Hematopoietic multipotent progenitor cell (in vitro differentiated cells): ENCODE results near the gene MSI2. TPM values are rescaled to one million over a fixed set of nuclear protein-coding genes. Genes with fewer than 3 reads are reported as not detected.

Experiments used
- DNase-seq, 3 donors: peaks; one replicate each; pipeline ENCODE4 v3.0.0-alpha.2; 2011 to 2015; ENCODE audit warnings: low read depth in 2 of 3, low spot score in 2 of 3
- total RNA-seq: library from RNA; depleted of rRNA; stranded (reverse); fragments of >200 nt; gene quantifications from one replicate; pipeline ENCODE4 v1.2.3, GENCODE V29; 2012

The MSI2 gene
- total RNA-seq, 1 donor = 241 TPM

GRCh38 chr17:57514614-57515013 lies 258.3 kb downstream of the MSI2 start:
- no peak for DNase-seq

DNA sequence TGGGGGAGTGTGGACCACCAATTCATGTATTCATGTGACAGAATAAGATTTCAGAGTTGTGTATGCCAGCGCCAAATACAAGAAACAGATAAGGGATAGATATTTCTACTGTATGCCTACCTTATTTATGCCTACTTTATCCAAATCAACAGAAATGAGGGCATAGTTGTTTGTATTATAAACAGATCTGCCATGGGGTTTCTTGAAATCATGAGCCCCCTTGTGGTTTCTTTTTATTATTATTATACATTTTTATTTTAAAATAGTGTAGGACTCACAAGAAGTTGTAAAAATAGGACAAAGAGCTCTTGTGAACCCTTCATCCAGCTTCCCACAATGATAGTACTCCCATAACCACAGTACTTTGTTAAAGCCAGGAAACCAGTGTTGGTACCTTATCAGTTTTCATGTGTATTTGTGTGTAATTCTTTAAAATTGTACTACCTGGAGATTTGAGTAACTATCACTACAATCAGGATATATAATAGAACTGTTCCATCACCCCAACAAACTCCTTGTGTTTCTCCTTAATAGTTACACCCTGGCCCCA lies 259.4 kb downstream of the MSI2 start:
- DNase-seq = no peak

DNA sequence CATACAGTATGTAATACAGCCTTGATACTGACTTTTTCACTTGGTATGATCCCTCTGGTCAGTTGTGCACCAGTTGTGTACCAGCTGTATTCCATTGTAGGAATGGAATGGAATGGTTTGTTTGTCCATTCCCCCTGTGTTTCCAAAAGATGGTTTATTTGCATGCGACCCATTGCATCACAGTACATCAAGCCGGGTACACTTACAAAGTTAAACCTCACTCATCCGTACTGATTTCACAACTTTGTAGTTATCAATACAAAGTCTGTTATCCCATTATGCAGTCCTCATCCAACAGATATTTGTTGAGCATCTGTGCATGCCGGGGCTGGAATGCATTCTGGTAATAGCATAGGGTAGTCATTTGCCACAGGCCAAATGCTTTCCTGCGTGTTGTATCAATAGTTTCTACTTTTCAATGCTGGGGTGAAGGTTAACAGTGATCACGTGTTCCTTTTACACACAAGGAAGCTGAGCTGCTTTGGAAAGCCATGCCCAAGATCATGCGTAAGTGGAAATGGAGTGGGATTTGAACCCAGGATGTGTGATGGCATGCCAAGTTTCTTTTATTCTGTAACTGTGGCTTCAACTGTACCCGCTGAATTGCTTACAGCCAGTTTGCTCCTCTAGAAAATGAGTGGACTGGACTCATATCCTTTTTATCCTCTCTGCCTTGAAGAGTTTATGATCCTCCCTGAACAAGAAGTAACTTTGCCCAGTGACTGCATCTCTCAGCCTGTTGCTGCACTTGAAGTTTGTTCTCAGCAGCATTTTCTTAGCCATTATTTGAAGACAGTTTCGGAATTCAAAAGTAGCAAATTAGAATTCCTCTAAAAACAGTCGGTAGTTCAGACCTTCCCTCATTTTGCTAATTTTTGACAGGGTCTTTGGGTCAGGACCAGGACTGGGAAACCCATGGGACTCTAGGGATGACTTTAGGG lies 260.2 kb downstream of the MSI2 start:
- no peak for DNase-seq

GRCh38 chr17:57517273-57517631 lies 260.9 kb downstream of the MSI2 start:
- no peak for DNase-seq

- no peak for DNase-seq
These were observed 261.5 kb downstream of the MSI2 start for GRCh38 chr17:57517632-57518456.

DNA sequence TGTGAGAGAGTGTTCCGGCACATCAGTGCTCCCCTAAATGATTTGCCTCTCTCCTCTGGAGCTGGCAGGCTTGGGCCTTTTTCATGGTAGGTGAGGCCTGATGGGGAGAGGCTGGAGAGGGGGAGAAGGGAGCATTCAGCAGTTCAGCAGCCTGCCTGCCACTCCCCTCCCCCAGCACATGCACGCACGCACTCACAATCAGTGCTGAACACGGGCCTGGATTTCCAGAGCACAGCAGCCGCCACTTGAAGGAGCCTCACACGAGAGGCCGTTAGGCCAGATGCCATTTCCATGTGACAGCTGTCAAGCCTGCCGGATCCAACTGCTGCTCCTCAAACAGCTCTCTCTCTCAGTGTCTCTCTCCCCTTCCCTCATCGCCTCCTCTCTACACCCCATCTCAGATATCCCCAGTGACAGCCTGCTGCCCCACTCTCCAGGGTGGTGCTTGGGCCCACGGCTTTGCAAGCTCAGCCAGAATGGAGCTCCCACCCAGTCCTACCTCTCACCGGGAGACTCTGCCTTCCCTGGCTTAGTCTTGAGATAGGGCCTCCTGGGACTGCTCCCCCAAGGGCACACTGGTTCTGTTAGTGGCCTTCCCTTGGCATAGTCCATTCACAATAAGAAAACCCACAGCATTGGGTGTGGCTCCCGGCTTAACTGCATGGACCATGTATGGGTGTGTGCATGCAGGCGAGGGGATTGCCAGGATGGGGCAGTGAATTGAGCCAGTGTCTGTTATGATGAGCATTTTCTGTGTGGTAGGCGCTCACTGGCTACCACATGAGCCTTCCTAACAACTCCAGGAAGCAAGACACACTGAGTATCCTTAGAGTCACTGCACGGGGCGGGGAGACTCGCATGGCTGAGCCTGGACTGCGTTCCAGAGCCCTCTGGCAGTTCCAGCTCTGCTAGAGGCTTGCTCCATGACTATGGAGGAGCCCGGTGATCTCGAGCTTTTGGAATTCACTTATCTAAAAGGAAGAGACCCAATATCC lies 262.6 kb downstream of the MSI2 start:
- DNase-seq = no peak

DNA sequence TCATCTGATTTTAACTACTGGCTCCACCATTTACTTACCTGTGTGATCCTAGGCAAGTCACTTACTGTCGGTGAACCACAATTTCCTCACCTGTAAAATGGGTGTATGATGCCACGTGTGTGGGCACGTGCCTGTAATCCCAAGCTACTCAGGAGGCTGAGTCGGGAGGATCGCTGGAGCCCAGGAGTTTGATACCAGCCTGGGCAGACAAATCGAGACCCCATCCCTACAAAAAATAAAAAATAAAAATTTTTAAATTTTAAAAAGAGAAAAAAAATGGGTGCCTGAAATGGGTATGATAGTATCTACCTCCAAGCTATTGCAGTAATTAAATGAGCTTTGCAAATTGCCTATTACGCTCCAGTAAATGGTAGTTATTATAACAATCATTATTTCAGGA lies 263.5 kb downstream of the MSI2 start:
- no peak for DNase-seq

DNA sequence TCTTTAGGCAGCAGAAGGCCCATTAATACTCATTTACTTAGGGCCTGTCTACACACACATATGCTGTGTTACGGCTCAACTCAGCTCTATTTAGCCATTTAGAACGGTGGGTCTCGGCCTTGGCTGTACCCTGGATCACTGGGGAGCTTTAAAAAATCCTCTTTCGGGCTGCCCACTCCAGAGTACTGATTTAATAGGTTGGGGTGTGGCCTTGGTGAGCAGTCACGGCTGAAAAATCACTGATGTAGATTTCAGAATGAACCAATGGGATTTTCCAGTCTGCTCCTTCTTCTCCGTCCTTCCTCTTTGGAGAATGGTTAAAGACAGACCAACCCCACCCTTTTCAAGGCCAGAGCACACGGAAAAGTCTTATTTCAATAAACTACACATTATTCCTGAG lies 265.3 kb downstream of the MSI2 start:
- DNase-seq = no peak

GRCh38 chr17:57522042-57523005 lies 266.0 kb downstream of the MSI2 start:
- no peak for DNase-seq

DNA sequence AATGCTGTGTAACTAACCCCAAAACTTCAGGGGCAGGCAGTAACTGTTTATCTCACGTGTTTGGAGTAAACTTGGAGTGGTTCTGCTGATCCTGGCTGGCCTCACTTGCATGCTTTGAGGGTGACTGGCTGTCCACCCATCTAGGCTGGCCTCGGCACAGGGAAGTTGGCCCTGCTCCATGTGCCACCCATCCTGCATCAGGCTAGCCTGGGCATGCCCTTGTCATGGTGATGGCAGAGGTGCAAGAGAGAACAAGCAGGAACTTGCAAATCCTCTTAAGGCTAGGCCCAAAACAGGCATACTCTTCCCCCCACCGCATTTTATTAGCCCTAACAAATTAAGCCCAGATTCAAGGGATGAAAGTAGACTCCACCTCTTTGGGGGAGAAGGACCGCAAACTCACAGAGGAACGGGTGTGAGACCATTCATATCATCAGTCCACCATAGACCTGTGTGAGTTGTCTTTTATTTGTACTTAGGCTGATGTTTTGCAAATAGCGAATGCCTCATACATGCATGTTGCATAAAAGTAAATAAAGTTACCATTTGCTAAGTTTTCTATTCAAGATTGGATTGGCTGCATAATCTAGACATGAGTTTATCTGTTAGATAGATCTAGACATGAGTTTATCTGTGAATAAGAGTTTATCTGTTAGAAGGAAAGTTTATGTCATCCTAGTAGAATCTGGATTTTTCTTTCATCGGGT lies 267.8 kb downstream of the MSI2 start:
- DNase-seq = no peak

DNA sequence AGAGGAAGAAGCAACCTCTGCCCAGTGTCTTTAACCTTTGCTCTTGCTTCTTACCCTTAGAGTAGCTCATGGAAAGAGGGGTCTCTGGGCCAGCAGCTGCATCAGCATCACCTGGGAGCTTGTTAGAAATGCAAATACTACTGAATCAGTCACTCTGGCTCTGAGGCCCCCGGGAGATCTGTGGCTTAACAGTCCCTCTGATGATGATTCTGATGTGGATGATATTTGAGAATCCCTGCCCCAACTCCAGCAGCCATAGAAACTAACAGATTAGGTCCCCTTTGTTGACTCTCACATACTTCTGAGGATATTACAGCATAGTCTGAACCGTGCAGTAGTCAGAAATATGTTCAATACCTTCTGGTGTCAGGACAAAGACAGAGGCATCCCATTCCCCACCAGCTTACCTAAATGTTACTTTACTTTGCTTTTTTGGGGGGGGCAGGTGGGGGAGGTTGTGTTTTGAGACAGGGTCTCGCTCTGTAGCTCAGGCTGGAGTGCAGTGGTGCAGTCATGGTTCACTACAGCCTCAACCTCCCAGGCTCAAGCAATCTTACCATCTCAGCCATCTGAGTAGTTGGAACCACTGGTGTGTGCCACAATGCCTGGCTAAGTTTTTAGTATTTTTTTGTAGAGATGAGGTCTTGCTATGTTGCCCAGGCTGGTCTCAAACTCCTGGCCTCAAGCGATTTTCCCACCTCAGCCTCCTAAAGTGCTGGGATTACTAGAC lies 268.7 kb downstream of the MSI2 start:
- no peak for DNase-seq

- DNase-seq = no peak
These were observed 271.1 kb downstream of the MSI2 start for GRCh38 chr17:57527221-57528057.

DNA sequence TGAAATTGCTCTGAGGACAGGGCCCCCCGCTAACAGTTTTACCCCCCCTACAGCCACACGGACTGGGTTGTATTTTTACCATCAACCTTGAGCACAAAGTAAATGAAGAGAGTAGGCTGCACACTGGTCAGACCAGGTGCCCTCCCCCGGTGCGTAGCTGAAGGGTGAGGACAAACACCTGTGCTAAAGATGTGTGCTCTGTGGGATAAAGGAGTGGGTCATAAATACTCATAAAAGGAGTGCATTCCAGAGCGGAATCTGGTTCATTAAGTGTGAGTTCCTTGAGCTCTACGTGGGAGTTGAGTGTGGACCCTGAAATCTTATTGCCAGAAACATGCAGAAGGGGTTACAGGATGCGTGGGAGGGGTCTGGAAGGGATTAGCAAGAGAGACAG lies 271.7 kb downstream of the MSI2 start:
- no peak for DNase-seq

GRCh38 chr17:57530026-57530425 lies 273.7 kb downstream of the MSI2 start:
- DNase-seq = no peak

DNA sequence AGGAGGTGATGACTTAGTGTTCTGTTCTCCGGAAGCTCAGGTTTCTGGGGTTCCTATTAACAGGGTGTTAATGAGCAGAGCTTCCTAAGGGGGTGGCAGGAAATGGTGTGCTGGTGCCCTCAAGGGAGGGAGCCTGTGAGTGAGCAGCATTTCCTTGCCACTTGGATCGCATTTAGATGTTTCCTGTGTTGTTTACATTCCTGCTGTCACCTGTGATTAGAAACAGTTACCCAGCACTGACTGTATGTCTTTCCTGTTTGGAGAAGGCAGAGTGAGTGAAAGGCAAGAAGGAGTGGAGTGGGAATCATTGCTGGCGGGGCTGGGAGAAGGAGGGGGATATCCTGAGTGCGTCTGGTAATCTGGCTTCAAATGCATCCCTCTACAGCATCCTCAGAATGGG lies 274.2 kb downstream of the MSI2 start:
- DNase-seq = no peak

DNA sequence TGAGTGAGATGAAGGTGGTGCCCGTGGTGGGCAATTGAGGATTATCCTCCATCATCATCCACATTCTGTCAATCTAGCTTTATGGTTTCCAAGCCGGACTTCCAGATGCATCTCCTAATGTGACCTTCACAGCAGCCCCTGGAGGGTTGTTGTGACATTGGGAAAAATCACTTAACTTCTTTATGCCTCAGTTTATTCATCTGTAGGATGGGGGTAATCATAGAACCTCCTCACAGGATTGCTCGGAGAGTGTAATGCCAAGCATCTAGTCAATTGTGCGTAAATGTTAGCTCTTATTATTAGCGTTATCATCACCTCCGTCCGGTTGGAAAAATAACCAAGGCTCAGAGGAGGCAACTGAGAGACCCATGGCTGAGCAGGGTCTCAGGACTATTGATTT lies 274.8 kb downstream of the MSI2 start:
- DNase-seq = no peak
